HFF-Myc (cell line): ENCODE measurements around the gene ZC3H12A.

ENCODE experiments used
- DNase-seq: peaks from one replicate; pipeline ENCODE4 v3.0.0-alpha.2; 2011; ENCODE audit warnings: low read depth; ENCODE audit errors: extremely low read depth
- H3K4me3 ChIP-seq: replicated peaks from 2 replicates; pipeline ENCODE4 v1.5.1; 2011; ENCODE audit warnings: low read depth, mild to moderate bottlenecking, control low read depth, low read length
- TF ChIP-seq, protein P1 (sequence below): IDR thresholded peaks from 2 replicates; pipeline ENCODE4 v1.5.1; 2012; ENCODE audit warnings: mild to moderate bottlenecking, low read depth, low read length, control low read depth; ENCODE audit errors: missing control alignments

The ZC3H12A gene

DNA sequence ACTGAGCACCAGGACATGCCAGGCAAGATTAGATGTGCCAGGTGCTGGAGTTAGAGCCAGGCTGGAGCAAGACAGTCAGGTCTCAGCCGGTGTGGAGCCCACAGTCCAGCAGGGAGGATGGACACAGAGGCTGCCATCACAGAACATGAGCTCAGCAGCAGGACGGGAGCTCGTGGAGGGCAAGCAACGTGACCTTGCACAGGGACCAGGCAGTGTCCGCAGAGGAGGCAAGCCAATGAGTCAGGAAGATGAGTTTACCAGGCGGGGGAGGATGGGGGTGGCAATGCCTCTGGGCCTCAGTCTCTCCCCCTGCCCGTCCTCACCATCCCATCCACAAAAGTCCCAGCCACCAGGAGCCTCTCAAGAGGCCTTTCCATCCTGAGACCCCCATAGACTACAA is 20.7 kb upstream of the ZC3H12A start:
- no peak overlapping the region for H3K4me3 ChIP-seq
- no peak for DNase-seq
- TF ChIP-seq, protein P1, sequence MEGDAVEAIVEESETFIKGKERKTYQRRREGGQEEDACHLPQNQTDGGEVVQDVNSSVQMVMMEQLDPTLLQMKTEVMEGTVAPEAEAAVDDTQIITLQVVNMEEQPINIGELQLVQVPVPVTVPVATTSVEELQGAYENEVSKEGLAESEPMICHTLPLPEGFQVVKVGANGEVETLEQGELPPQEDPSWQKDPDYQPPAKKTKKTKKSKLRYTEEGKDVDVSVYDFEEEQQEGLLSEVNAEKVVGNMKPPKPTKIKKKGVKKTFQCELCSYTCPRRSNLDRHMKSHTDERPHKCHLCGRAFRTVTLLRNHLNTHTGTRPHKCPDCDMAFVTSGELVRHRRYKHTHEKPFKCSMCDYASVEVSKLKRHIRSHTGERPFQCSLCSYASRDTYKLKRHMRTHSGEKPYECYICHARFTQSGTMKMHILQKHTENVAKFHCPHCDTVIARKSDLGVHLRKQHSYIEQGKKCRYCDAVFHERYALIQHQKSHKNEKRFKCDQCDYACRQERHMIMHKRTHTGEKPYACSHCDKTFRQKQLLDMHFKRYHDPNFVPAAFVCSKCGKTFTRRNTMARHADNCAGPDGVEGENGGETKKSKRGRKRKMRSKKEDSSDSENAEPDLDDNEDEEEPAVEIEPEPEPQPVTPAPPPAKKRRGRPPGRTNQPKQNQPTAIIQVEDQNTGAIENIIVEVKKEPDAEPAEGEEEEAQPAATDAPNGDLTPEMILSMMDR: no peak

DNA sequence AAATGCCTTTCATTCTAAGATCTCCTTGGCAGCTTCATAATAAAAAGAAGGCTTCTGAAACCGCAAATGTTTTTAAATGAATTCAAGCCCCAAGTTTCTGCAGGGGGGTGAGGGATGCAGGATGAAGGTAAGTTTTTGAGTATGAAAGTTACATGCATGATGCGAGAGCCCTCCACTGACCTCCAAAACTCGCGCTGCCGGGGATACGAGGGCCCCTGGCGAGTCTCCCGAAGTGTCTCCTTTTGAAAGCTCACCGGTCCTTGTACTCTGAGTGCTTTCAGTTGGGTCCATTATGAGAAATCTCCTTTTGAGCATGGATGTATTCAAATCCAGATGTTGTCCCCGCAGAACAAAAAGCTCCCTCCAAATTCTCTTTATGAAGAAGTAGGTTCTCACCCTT is 18.9 kb upstream of the ZC3H12A start:
- no peak overlapping the region for H3K4me3 ChIP-seq
- no peak for DNase-seq
- TF ChIP-seq, protein P1: no peak

DNA sequence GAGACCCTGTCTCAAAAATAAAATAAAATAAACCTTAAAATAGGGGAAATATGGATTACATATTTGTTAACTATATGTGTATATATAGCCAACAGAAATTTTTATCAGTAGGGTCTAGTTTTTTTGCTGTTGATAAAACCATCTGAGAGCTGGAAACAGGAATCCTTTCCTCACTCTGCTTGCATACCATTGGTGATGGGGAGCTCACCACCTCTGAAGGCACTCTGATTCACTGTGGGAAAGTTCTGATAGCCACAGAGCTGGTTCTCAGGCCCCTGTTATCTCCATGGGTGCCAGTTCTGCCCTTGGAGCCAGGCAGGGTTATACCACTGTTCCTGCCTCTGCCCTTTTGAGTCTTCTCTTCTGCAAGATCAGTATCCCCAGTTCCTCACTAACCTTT is 17.8 kb upstream of the ZC3H12A start:
- TF ChIP-seq, protein P1: no peak
- DNase-seq: no peak
- H3K4me3 ChIP-seq: no peak overlapping the region

DNA sequence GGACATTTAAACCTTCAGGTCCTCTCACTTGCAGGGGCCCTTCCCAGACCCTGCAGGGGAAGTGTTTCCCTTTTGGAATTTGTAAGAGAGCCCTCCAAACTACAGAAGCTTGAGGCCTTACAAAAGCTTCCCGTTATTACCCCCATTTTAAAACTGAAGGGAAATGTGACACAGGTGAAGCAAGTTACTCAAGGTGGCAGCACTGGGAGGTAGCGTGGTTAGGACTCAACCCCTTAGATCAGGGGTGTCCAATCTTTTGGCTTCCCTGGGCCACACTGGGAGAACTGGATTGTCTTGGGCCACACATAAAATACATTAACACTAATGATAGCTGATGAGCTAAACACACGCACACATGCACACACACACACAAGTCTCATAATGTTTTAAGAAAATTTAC is 15.8 kb upstream of the ZC3H12A start:
- no peak overlapping the region for H3K4me3 ChIP-seq
- TF ChIP-seq, protein P1: no peak
- DNase-seq: no peak

DNA sequence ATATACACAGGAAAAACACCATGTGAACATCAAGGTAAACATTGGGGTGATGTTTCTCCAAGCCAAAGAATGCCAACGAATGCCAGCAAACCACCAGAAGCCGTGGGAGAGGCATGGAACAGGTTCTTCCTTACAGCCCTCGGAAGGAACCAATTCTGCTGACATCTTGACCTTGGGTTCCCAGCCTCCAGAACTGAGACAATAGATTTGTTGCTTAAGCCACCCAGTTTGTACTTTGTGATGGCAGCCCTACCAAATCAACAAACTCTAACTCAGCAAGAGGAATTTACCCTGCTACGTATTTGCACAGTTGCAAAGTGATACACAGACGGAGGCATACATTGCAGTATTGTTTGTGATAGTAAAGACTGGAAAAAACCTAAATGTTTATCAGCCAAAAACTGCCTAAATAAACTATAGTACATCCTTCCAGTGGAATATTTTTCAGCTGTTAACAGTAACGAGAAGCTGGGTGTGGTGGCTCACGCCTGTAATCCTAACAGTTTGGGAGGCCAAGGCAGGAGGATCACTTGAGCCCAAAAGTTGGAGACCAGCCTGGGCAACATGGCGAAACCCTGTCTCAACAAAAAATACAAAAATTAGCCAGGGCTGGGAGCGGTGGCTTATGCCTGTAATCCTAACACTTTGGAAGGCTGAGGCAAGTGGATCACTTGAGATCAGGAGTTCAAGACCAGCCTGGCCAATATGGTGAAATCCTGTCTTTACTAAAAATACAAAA is 12.5 kb upstream of the ZC3H12A start:
- DNase-seq: no peak
- TF ChIP-seq, protein P1: no peak
- no peak overlapping the region for H3K4me3 ChIP-seq

DNA sequence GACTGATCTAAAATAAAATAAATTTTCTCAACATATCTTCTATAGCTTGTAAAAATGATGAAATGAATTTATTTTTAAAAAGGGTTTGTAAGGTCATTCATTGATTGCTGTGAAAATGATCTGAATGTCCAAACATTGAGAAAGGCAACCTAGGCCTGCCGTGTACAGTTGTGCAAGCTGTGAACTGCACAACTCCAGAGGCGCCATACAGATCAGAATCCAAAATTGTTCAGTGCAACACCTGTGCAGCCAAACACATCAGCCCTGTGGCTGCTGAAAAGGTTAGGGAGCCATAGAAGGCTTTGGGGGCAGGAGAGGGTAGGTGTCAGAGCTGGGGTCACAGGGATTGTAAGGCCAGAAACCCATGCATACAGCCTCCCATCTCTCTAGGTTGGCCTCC is 9.9 kb upstream of the ZC3H12A start:
- TF ChIP-seq, protein P1: no peak
- no peak for DNase-seq
- H3K4me3 ChIP-seq: no peak overlapping the region
